ENCODE data around the gene TMC5. TPM values are rescaled to one million over a fixed set of nuclear protein-coding genes. Genes with fewer than 3 reads are reported as not detected.

TMC5 gene
- total RNA-seq, 5 donors from 2014 or later (not counting 1 experiment from before 2014, with no cell fraction given), result 0.06 to 0.60 (median 0.08) TPM; not detected in 1

GRCh38 chr16:19379838-19380237 is 37.8 kb upstream of the TMC5 start:
- peak overlapping the region; percentile 7 to 80 for H3K27ac Mint-ChIP-seq
- H3K36me3 Mint-ChIP-seq, result no peaks in the 10 kb centered on the region

GRCh38 chr16:19380328-19380727 is 37.4 kb upstream of the TMC5 start:
- Histone ChIP-seq H3K27ac (ENCODE audit: low read length) (no peak overlapping the region), H3K4me1 (ENCODE audit: control insufficient read depth in 1 of 2, extremely low read depth in 1 of 2, insufficient read depth in 2 of 2, low read length in 2 of 2) (peaks cover 0 to 18% of the 10 kb centered on the region in 2 experiments), H3K27me3 (replicated peaks in 1 of 2; ENCODE audit: control insufficient read depth in 2 of 2, extremely low read depth in 1 of 2, insufficient read depth in 2 of 2, low read length in 1 of 2) (peaks cover 0 to 8% of the 10 kb centered on the region in 2 experiments), H3K9me3 (no peaks in the 10 kb centered on the region), H3K4me3 (ENCODE audit: control insufficient read depth in 1 of 2, extremely low read depth in 1 of 2, low read length in 1 of 2) (no peak overlapping the region), H3K36me3 (ENCODE audit: control insufficient read depth in 2 of 2, extremely low read depth in 1 of 2, insufficient read depth in 1 of 2, low read length in 1 of 2) (no peaks in the 10 kb centered on the region)
- peaks cover 0 to 30% (median 6%) of the 10 kb centered on the region in 3 donors for H3K4me1 Mint-ChIP-seq
- 43% methylated on average over 1 of the region's 3 CpGs for WGBS (ENCODE audit: insufficient coverage)
- ATAC-seq (replicated peaks in 1 of 4) (peak in 2 of 4 experiments; percentile 12 to 45), DNase-seq (peak in 1 of 35 experiments; percentile 1)
- H3K4me3 Mint-ChIP-seq, result no peak overlapping the region
- no peaks in the 10 kb centered on the region for H3K36me3 Mint-ChIP-seq
- CTCF ChIA-PET, result no interaction called here
- no peaks in the 10 kb centered on the region for H3K9me3 Mint-ChIP-seq
- peaks cover 1 to 22% of the 10 kb centered on the region in 2 donors for H3K27me3 Mint-ChIP-seq
- peak overlapping the region; percentile 7 to 80 for H3K27ac Mint-ChIP-seq
- POLR2A ChIA-PET, result no interaction called here

More at GRCh38 chr16:19379838-19380237, 37.8 kb upstream of the TMC5 start:
- ChIA-PET CTCF (no interaction called here), POLR2A (no interaction called here)
- Histone ChIP-seq H3K27ac (ENCODE audit: low read length) (no peak overlapping the region), H3K36me3 (ENCODE audit: control insufficient read depth in 2 of 2, extremely low read depth in 1 of 2, insufficient read depth in 1 of 2, low read length in 1 of 2) (no peaks in the 10 kb centered on the region), H3K27me3 (replicated peaks in 1 of 2; ENCODE audit: control insufficient read depth in 2 of 2, extremely low read depth in 1 of 2, insufficient read depth in 2 of 2, low read length in 1 of 2) (peaks cover 0 to 8% of the 10 kb centered on the region in 2 experiments), H3K4me3 (ENCODE audit: control insufficient read depth in 1 of 2, extremely low read depth in 1 of 2, low read length in 1 of 2) (no peak overlapping the region), H3K4me1 (ENCODE audit: control insufficient read depth in 1 of 2, extremely low read depth in 1 of 2, insufficient read depth in 2 of 2, low read length in 2 of 2) (peaks cover 0 to 18% of the 10 kb centered on the region in 2 experiments), H3K9me3 (no peaks in the 10 kb centered on the region)
- DNase-seq (no peak), ATAC-seq (replicated peaks in 1 of 4) (no peak)
- Mint-ChIP-seq H3K4me1 (peaks cover 0 to 30% (median 6%) of the 10 kb centered on the region in 3 donors), H3K27me3 (peaks cover 1 to 22% of the 10 kb centered on the region in 2 donors), H3K4me3 (no peak overlapping the region), H3K9me3 (no peaks in the 10 kb centered on the region)
- WGBS (ENCODE audit: insufficient coverage), result 38% methylated on average over 1 of the region's 2 CpGs

GRCh38 chr16:19382084-19382801 is 35.4 kb upstream of the TMC5 start:
- H3K27me3 Mint-ChIP-seq, result peaks cover 1 to 25% of the 10 kb centered on the region in 2 donors
- peak overlapping the region in 1 of 2 donors; percentile 34 for H3K27ac Mint-ChIP-seq
- ChIA-PET CTCF (no interaction called here), POLR2A (no interaction called here)
- Histone ChIP-seq H3K4me3 (ENCODE audit: control insufficient read depth in 1 of 2, extremely low read depth in 1 of 2, low read length in 1 of 2) (no peak overlapping the region), H3K27ac (ENCODE audit: low read length) (no peak overlapping the region), H3K27me3 (replicated peaks in 1 of 2; ENCODE audit: control insufficient read depth in 2 of 2, extremely low read depth in 1 of 2, insufficient read depth in 2 of 2, low read length in 1 of 2) (peaks cover 0 to 10% of the 10 kb centered on the region in 2 experiments), H3K9me3 (no peaks in the 10 kb centered on the region), H3K36me3 (ENCODE audit: control insufficient read depth in 2 of 2, extremely low read depth in 1 of 2, insufficient read depth in 1 of 2, low read length in 1 of 2) (no peaks in the 10 kb centered on the region), H3K4me1 (ENCODE audit: control insufficient read depth in 1 of 2, extremely low read depth in 1 of 2, insufficient read depth in 2 of 2, low read length in 2 of 2) (peaks cover 0 to 18% of the 10 kb centered on the region in 2 experiments)
- no peak overlapping the region for H3K4me3 Mint-ChIP-seq
- H3K9me3 Mint-ChIP-seq, result no peaks in the 10 kb centered on the region
- peaks cover 0 to 30% (median 6%) of the 10 kb centered on the region in 3 donors for H3K4me1 Mint-ChIP-seq
- 75% methylated on average over 1 of the region's 2 CpGs for WGBS (ENCODE audit: insufficient coverage)
- H3K36me3 Mint-ChIP-seq, result no peaks in the 10 kb centered on the region
- no peak for DNase-seq
- no peak for ATAC-seq (replicated peaks in 1 of 4)

- Mint-ChIP-seq H3K27ac (no peak overlapping the region), H3K4me3 (no peak overlapping the region), H3K9me3 (no peaks in the 10 kb centered on the region), H3K4me1 (peaks cover 0 to 30% (median 6%) of the 10 kb centered on the region in 3 donors), H3K36me3 (no peaks in the 10 kb centered on the region), H3K27me3 (peaks cover 1 to 25% of the 10 kb centered on the region in 2 donors)
- Histone ChIP-seq H3K4me3 (ENCODE audit: control insufficient read depth in 1 of 2, extremely low read depth in 1 of 2, low read length in 1 of 2) (no peak overlapping the region), H3K27ac (ENCODE audit: low read length) (no peak overlapping the region), H3K9me3 (no peaks in the 10 kb centered on the region), H3K36me3 (ENCODE audit: control insufficient read depth in 2 of 2, extremely low read depth in 1 of 2, insufficient read depth in 1 of 2, low read length in 1 of 2) (no peaks in the 10 kb centered on the region), H3K27me3 (replicated peaks in 1 of 2; ENCODE audit: control insufficient read depth in 2 of 2, extremely low read depth in 1 of 2, insufficient read depth in 2 of 2, low read length in 1 of 2) (peaks cover 0 to 14% of the 10 kb centered on the region in 2 experiments), H3K4me1 (ENCODE audit: control insufficient read depth in 1 of 2, extremely low read depth in 1 of 2, insufficient read depth in 2 of 2, low read length in 2 of 2) (peaks cover 0 to 18% of the 10 kb centered on the region in 2 experiments)
- POLR2A ChIA-PET, result no interaction called here
- 37% methylated on average over 10 of the region's 20 CpGs for WGBS (ENCODE audit: insufficient coverage)
- DNase-seq, result no peak
- no peak for ATAC-seq (replicated peaks in 1 of 4)
- CTCF ChIA-PET, result no interaction called here
Observed at GRCh38 chr16:19382887-19383816, 34.5 kb upstream of the TMC5 start.

- Mint-ChIP-seq H3K27me3 (peaks cover 7 to 25% of the 10 kb centered on the region in 2 donors), H3K4me1 (peaks cover 0 to 30% (median 6%) of the 10 kb centered on the region in 3 donors), H3K9me3 (no peaks in the 10 kb centered on the region), H3K27ac (no peak overlapping the region), H3K36me3 (no peaks in the 10 kb centered on the region), H3K4me3 (no peak overlapping the region)
- Histone ChIP-seq H3K4me3 (ENCODE audit: control insufficient read depth in 1 of 2, extremely low read depth in 1 of 2, low read length in 1 of 2) (no peak overlapping the region), H3K36me3 (ENCODE audit: control insufficient read depth in 2 of 2, extremely low read depth in 1 of 2, insufficient read depth in 1 of 2, low read length in 1 of 2) (no peaks in the 10 kb centered on the region), H3K9me3 (no peaks in the 10 kb centered on the region), H3K27me3 (replicated peaks in 1 of 2; ENCODE audit: control insufficient read depth in 2 of 2, extremely low read depth in 1 of 2, insufficient read depth in 2 of 2, low read length in 1 of 2) (peaks cover 0 to 14% of the 10 kb centered on the region in 2 experiments), H3K4me1 (ENCODE audit: control insufficient read depth in 1 of 2, extremely low read depth in 1 of 2, insufficient read depth in 2 of 2, low read length in 2 of 2) (peaks cover 0 to 17% of the 10 kb centered on the region in 2 experiments), H3K27ac (ENCODE audit: low read length) (no peak overlapping the region)
- DNase-seq, result no peak
- no peak for ATAC-seq (replicated peaks in 1 of 4)
- CTCF ChIA-PET, result no interaction called here
- 75% methylated on average over 2 of the region's 2 CpGs for WGBS (ENCODE audit: insufficient coverage)
- POLR2A ChIA-PET, result no interaction called here
Observed at GRCh38 chr16:19384656-19385055, 33.0 kb upstream of the TMC5 start.

GRCh38 chr16:19386525-19386924 is 31.2 kb upstream of the TMC5 start:
- peaks cover 7 to 21% of the 10 kb centered on the region in 2 donors for H3K27me3 Mint-ChIP-seq
- DNase-seq (no peak), ATAC-seq (replicated peaks in 1 of 4) (no peak)
- Histone ChIP-seq H3K4me1 (ENCODE audit: control insufficient read depth in 1 of 2, extremely low read depth in 1 of 2, insufficient read depth in 2 of 2, low read length in 2 of 2) (peaks cover 0 to 12% of the 10 kb centered on the region in 2 experiments), H3K27me3 (replicated peaks in 1 of 2; ENCODE audit: control insufficient read depth in 2 of 2, extremely low read depth in 1 of 2, insufficient read depth in 2 of 2, low read length in 1 of 2) (peaks cover 0 to 14% of the 10 kb centered on the region in 2 experiments), H3K4me3 (ENCODE audit: control insufficient read depth in 1 of 2, extremely low read depth in 1 of 2, low read length in 1 of 2) (no peak overlapping the region), H3K36me3 (ENCODE audit: control insufficient read depth in 2 of 2, extremely low read depth in 1 of 2, insufficient read depth in 1 of 2, low read length in 1 of 2) (no peaks in the 10 kb centered on the region), H3K27ac (ENCODE audit: low read length) (no peak overlapping the region), H3K9me3 (no peaks in the 10 kb centered on the region)
- H3K9me3 Mint-ChIP-seq, result no peaks in the 10 kb centered on the region
- no CpG with 5 or more reads among the region's 1 CpG for WGBS (ENCODE audit: insufficient coverage)
- POLR2A ChIA-PET, result no interaction called here
- CTCF ChIA-PET, result no interaction called here
- peaks cover 0 to 20% (median 0%) of the 10 kb centered on the region in 3 donors for H3K4me1 Mint-ChIP-seq
- H3K4me3 Mint-ChIP-seq, result no peak overlapping the region
- H3K27ac Mint-ChIP-seq, result no peak overlapping the region
- H3K36me3 Mint-ChIP-seq, result no peaks in the 10 kb centered on the region

Data from T-cell (primary cell).